DMS53 treated with DMSO at 0.1 percent for 48 hours (cell line): Measurements from ENCODE around the gene RABEP2.
"Not testable (repeated sequence)": the region's sequence is repeated elsewhere in the genome, so short reads cannot be mapped to it uniquely, and the experiment has no call there.

Experiments used
- DNase-seq: peaks from one replicate; lab custom pipeline; 2025; ENCODE audit not compliant: unreplicated experiment; lab: John Stamatoyannopoulos, UW

RABEP2 gene

GRCh38 chr16:28924762-28925385 is at the start of gene RABEP2:
TSS of gene RABEP2 (minus strand) at chr16:28925238. CDS start at chr16:28925163, 75 bp downstream.
- peak; percentile 85 for DNase-seq

- DNase-seq = peak; percentile 83
Observed at GRCh38 chr16:28974437-28975157, 49.6 kb upstream of the RABEP2 start, which contains the start of gene SPNS1. TSS of gene SPNS1 (plus strand) at chr16:28974778. CDS start at chr16:28975152, 374 bp downstream.

- DNase-seq = peak; percentile 45
Observed at GRCh38 chr16:28974007-28974436, 49.0 kb upstream of the RABEP2 start.

GRCh38 chr16:28969696-28970095 is 44.7 kb upstream of the RABEP2 start:
- DNase-seq = not testable (repeated sequence)

GRCh38 chr16:28967156-28967555 is 42.1 kb upstream of the RABEP2 start:
- no peak for DNase-seq

GRCh38 chr16:28964496-28964895 is 39.5 kb upstream of the RABEP2 start:
- DNase-seq = no peak

GRCh38 chr16:28964072-28964471 is 39.0 kb upstream of the RABEP2 start:
- no peak for DNase-seq

- DNase-seq = no peak
Observed at GRCh38 chr16:28958836-28959235, 33.8 kb upstream of the RABEP2 start.

- DNase-seq = no peak
Observed at GRCh38 chr16:28958216-28958615, 33.2 kb upstream of the RABEP2 start.

GRCh38 chr16:28951410-28951943 is 26.4 kb upstream of the RABEP2 start:
- DNase-seq = no peak

- peak; percentile 93 for DNase-seq
Observed at GRCh38 chr16:28950648-28951409, 25.8 kb upstream of the RABEP2 start, which contains the start of gene NFATC2IP. TSS of gene NFATC2IP (plus strand) at chr16:28950937. CDS start at chr16:28951012, 75 bp downstream.

GRCh38 chr16:28946681-28947080 is 21.6 kb upstream of the RABEP2 start:
- no peak for DNase-seq

- DNase-seq = no peak
Observed at GRCh38 chr16:28943281-28943680, 18.2 kb upstream of the RABEP2 start.

- not testable (repeated sequence) for DNase-seq
Observed at GRCh38 chr16:28939825-28940224, 14.8 kb upstream of the RABEP2 start.

GRCh38 chr16:28938721-28939120 is 13.7 kb upstream of the RABEP2 start:
- DNase-seq = no peak

GRCh38 chr16:28937222-28937876 is 12.3 kb upstream of the RABEP2 start:
- no peak for DNase-seq

- no peak for DNase-seq
Observed at GRCh38 chr16:28936784-28937155, 11.7 kb upstream of the RABEP2 start.

- DNase-seq = no peak
Observed at GRCh38 chr16:28935924-28936783, 11.1 kb upstream of the RABEP2 start.

GRCh38 chr16:28935346-28935745 is 10.3 kb upstream of the RABEP2 start:
- DNase-seq = no peak

- no peak for DNase-seq
Observed at GRCh38 chr16:28933171-28933570, 8.1 kb upstream of the RABEP2 start.
